Activated naive CD4-positive, alpha-beta T cell treated with anti-CD3 and anti-CD28 coated beads, Interleukin-2, amount 10 ng/mL, durations not matched to agents 7 days and 5 days (primary cell): ENCODE results near the gene SLC25A11.

Experiments used
- CTCF ChIA-PET: fragments of 350-600 bp; sonication (Branson Sonifier 250); formaldehyde crosslinking; loops from one replicate; lab custom pipeline; 2021; ENCODE audit warnings: antibody characterized with exemption; lab: Charles Lee
- DNase-seq: peaks from one replicate; pipeline ENCODE4 v3.0.0-alpha.2; 2020
- H3K27ac Mint-ChIP-seq: one replicate; pipeline ENCODE4 v1.8.0; 2021; ENCODE audit warnings: mild to moderate bottlenecking, moderate library complexity, mixed read lengths
- H3K27me3 Mint-ChIP-seq: one replicate; pipeline ENCODE4 v1.8.0; 2021; ENCODE audit warnings: mild to moderate bottlenecking, mixed read lengths
- H3K36me3 Mint-ChIP-seq: one replicate; pipeline ENCODE4 v1.8.0; 2021; ENCODE audit warnings: mixed read lengths
- H3K4me1 Mint-ChIP-seq: one replicate; pipeline ENCODE4 v1.8.0; 2021; ENCODE audit warnings: mixed read lengths
- H3K4me3 Mint-ChIP-seq: one replicate; pipeline ENCODE4 v1.8.0; 2021; ENCODE audit warnings: mild to moderate bottlenecking, moderate library complexity, mixed read lengths
- H3K9me3 Mint-ChIP-seq: one replicate; pipeline ENCODE4 v1.8.0; 2021; ENCODE audit warnings: mixed read lengths

SLC25A11 gene

GRCh38 chr17:4971826-4972225, 32.0 kb upstream of the SLC25A11 start:
- Mint-ChIP-seq H3K36me3 (peaks cover 37% of the 10 kb centered on the region), H3K4me1 (peaks cover 7% of the 10 kb centered on the region), H3K27ac (no peak overlapping the region)

GRCh38 chr17:4970273-4970672, 30.4 kb upstream of the SLC25A11 start:
- DNase-seq: no peak
- no peaks in the 10 kb centered on the region for H3K27me3 Mint-ChIP-seq
- peaks cover 18% of the 10 kb centered on the region for H3K4me1 Mint-ChIP-seq
- H3K9me3 Mint-ChIP-seq: no peaks in the 10 kb centered on the region
- CTCF ChIA-PET: interaction anchor here (0.9 to 4.0 kb wide), 4 partner anchors 10 to 61 kb away, joined by 3 to 17 read pairs (median 5); partner anchors contain the start of gene CAMTA2
- peaks cover 42% of the 10 kb centered on the region for H3K36me3 Mint-ChIP-seq
- H3K27ac Mint-ChIP-seq: no peak overlapping the region
- no peak overlapping the region for H3K4me3 Mint-ChIP-seq

More at GRCh38 chr17:4971826-4972225, 32.0 kb upstream of the SLC25A11 start:
- no peaks in the 10 kb centered on the region for H3K27me3 Mint-ChIP-seq
- CTCF ChIA-PET: interaction anchor here (1.0 to 4.0 kb wide), 2 partner anchors 8 to 15 kb away, joined by 4 to 17 read pairs; partner anchors contain the start of gene CAMTA2
- no peaks in the 10 kb centered on the region for H3K9me3 Mint-ChIP-seq
- no peak for DNase-seq
- H3K4me3 Mint-ChIP-seq: no peak overlapping the region

- no peak for DNase-seq
- H3K4me3 Mint-ChIP-seq: no peak overlapping the region
- no peaks in the 10 kb centered on the region for H3K9me3 Mint-ChIP-seq
- CTCF ChIA-PET: interaction anchor here (0.9 to 4.0 kb wide), 3 partner anchors 11 to 17 kb away, joined by 3 to 17 read pairs (median 4); partner anchors contain the start of gene CAMTA2
- peaks cover 20% of the 10 kb centered on the region for H3K4me1 Mint-ChIP-seq
- peaks cover 41% of the 10 kb centered on the region for H3K36me3 Mint-ChIP-seq
- no peak overlapping the region for H3K27ac Mint-ChIP-seq
- H3K27me3 Mint-ChIP-seq: no peaks in the 10 kb centered on the region
Observed at GRCh38 chr17:4969551-4970173, 29.8 kb upstream of the SLC25A11 start.

GRCh38 chr17:4969047-4969550, 29.3 kb upstream of the SLC25A11 start:
- Mint-ChIP-seq H3K9me3 (no peaks in the 10 kb centered on the region), H3K27ac (no peak overlapping the region), H3K4me3 (no peak overlapping the region), H3K27me3 (no peaks in the 10 kb centered on the region), H3K36me3 (peaks cover 36% of the 10 kb centered on the region), H3K4me1 (peaks cover 20% of the 10 kb centered on the region)
- no peak for DNase-seq
- CTCF ChIA-PET: interaction anchor here (2.8 to 4.0 kb wide), 2 partner anchors 14 to 18 kb away, joined by 17 to 21 read pairs; partner anchors contain the start of gene CAMTA2

GRCh38 chr17:4968486-4969046, 28.7 kb upstream of the SLC25A11 start:
- Mint-ChIP-seq H3K4me3 (no peak overlapping the region), H3K9me3 (no peaks in the 10 kb centered on the region), H3K4me1 (peaks cover 20% of the 10 kb centered on the region), H3K27me3 (no peaks in the 10 kb centered on the region), H3K36me3 (peaks cover 32% of the 10 kb centered on the region), H3K27ac (no peak overlapping the region)
- no peak for DNase-seq
- CTCF ChIA-PET: interaction anchor here (2.0 to 4.0 kb wide), 4 partner anchors 13 to 59 kb away, joined by 9 to 21 read pairs (median 14); partner anchors contain the start of genes CAMTA2, RNF167 and SLC25A11

- H3K36me3 Mint-ChIP-seq: peaks cover 30% of the 10 kb centered on the region
- no peaks in the 10 kb centered on the region for H3K27me3 Mint-ChIP-seq
- peak within 1 kb of the TSS; percentile 78 for H3K27ac Mint-ChIP-seq
- H3K4me3 Mint-ChIP-seq: no peak within 1 kb of the TSS
- no peaks in the 10 kb centered on the region for H3K9me3 Mint-ChIP-seq
- CTCF ChIA-PET: interaction anchor here (0.6 to 2.8 kb wide), 12 partner anchors 12 to 94 kb away, joined by 3 to 21 read pairs (median 4); partner anchors contain the start of genes CHRNE, PFN1, RNF167 and SLC25A11
- DNase-seq: peak; percentile 94
- peaks cover 24% of the 10 kb centered on the region for H3K4me1 Mint-ChIP-seq
Observed at GRCh38 chr17:4967539-4968485, 28.0 kb upstream of the SLC25A11 start, which contains the start of gene SPAG7. TSS of gene SPAG7 (minus strand) at chr17:4967817. CDS start at chr17:4967804, 13 bp downstream.

- no peak overlapping the region for H3K4me3 Mint-ChIP-seq
- peaks cover 26% of the 10 kb centered on the region for H3K36me3 Mint-ChIP-seq
- DNase-seq: peak; percentile 98
- H3K27me3 Mint-ChIP-seq: no peaks in the 10 kb centered on the region
- peaks cover 24% of the 10 kb centered on the region for H3K4me1 Mint-ChIP-seq
- H3K9me3 Mint-ChIP-seq: no peaks in the 10 kb centered on the region
- CTCF ChIA-PET: interaction anchor here (0.6 to 2.8 kb wide), 12 partner anchors 12 to 95 kb away, joined by 3 to 21 read pairs (median 4); partner anchors contain the start of genes CHRNE, PFN1, RNF167 and SLC25A11
- H3K27ac Mint-ChIP-seq: peak overlapping the region; percentile 78
Observed at GRCh38 chr17:4966844-4967538, 27.1 kb upstream of the SLC25A11 start.

GRCh38 chr17:4965311-4965986, 25.6 kb upstream of the SLC25A11 start:
- DNase-seq: no peak
- Mint-ChIP-seq H3K4me3 (peak overlapping the region; percentile 41), H3K27me3 (no peaks in the 10 kb centered on the region), H3K27ac (peak overlapping the region; percentile 52), H3K9me3 (no peaks in the 10 kb centered on the region), H3K4me1 (peaks cover 18% of the 10 kb centered on the region), H3K36me3 (peaks cover 23% of the 10 kb centered on the region)
- CTCF ChIA-PET: interaction anchor here (0.6 to 1.3 kb wide), 4 partner anchors 8 to 839 kb away, joined by 3 to 10 read pairs (median 3); partner anchors contain the start of genes RNF167 and SLC25A11

GRCh38 chr17:4960279-4960922, 20.6 kb upstream of the SLC25A11 start:
- Mint-ChIP-seq H3K36me3 (peaks cover 36% of the 10 kb centered on the region), H3K4me3 (no peak overlapping the region), H3K27ac (no peak overlapping the region), H3K4me1 (peaks cover 15% of the 10 kb centered on the region), H3K9me3 (no peaks in the 10 kb centered on the region), H3K27me3 (no peaks in the 10 kb centered on the region)
- CTCF ChIA-PET: no interaction called here
- no peak for DNase-seq

GRCh38 chr17:4959261-4959965, 19.6 kb upstream of the SLC25A11 start:
- Mint-ChIP-seq H3K9me3 (no peaks in the 10 kb centered on the region), H3K27me3 (no peaks in the 10 kb centered on the region), H3K27ac (no peak overlapping the region), H3K36me3 (peaks cover 31% of the 10 kb centered on the region), H3K4me3 (no peak overlapping the region), H3K4me1 (peaks cover 12% of the 10 kb centered on the region)
- DNase-seq: no peak
- CTCF ChIA-PET: no interaction called here

- H3K4me3 Mint-ChIP-seq: no peak overlapping the region
- H3K36me3 Mint-ChIP-seq: peaks cover 35% of the 10 kb centered on the region
- CTCF ChIA-PET: interaction anchor here (1.9 kb wide), 1 partner anchor 7 kb away, joined by 10 read pairs; no protein-coding TSS in a partner anchor
- no peaks in the 10 kb centered on the region for H3K27me3 Mint-ChIP-seq
- DNase-seq: no peak
- no peaks in the 10 kb centered on the region for H3K9me3 Mint-ChIP-seq
- peaks cover 15% of the 10 kb centered on the region for H3K4me1 Mint-ChIP-seq
- H3K27ac Mint-ChIP-seq: no peak overlapping the region
Observed at GRCh38 chr17:4958102-4958501, 18.3 kb upstream of the SLC25A11 start.
